ENCODE measurements around the gene NUS1.

- TF ChIP-seq, protein P1, sequence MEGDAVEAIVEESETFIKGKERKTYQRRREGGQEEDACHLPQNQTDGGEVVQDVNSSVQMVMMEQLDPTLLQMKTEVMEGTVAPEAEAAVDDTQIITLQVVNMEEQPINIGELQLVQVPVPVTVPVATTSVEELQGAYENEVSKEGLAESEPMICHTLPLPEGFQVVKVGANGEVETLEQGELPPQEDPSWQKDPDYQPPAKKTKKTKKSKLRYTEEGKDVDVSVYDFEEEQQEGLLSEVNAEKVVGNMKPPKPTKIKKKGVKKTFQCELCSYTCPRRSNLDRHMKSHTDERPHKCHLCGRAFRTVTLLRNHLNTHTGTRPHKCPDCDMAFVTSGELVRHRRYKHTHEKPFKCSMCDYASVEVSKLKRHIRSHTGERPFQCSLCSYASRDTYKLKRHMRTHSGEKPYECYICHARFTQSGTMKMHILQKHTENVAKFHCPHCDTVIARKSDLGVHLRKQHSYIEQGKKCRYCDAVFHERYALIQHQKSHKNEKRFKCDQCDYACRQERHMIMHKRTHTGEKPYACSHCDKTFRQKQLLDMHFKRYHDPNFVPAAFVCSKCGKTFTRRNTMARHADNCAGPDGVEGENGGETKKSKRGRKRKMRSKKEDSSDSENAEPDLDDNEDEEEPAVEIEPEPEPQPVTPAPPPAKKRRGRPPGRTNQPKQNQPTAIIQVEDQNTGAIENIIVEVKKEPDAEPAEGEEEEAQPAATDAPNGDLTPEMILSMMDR (conservative IDR thresholded peaks at IDR 0.05; ENCODE audit: low read depth, low read length): no peak
- TF ChIP-seq EZH2 (IDR thresholded peaks at IDR 0.05; ENCODE audit: low read length, unreplicated experiment): no peak
These were observed 766 bp upstream of the NUS1 start for GRCh38 chr6:117674503-117674902.
